HEK293 (cell line): ENCODE measurements around the gene ARID3A.
"Not testable (repeated sequence)": the region's sequence is repeated elsewhere in the genome, so short reads cannot be mapped to it uniquely, and the experiment has no call there.

Experiments
- CTCF ChIA-PET: fragments of 350-600 bp; formaldehyde crosslinking; extraction: SDS; loops from one replicate; lab custom pipeline; 2021; ENCODE audit warnings: antibody characterized with exemption; lab: Yijun Ruan, JAX
- POLR2A ChIA-PET: fragments of 300-600 bp; formaldehyde crosslinking; extraction: SDS; loops from one replicate; lab custom pipeline; 2020; ENCODE audit warnings: antibody characterized with exemption, inconsistent platforms; lab: Yijun Ruan, JAX
- H3K27ac ChIP-seq: fragments of 200-500 bp; sonication (Bioruptor generic); 2 replicates; pipeline ENCODE4 v1.5.1; 2014; ENCODE audit warnings: low read depth, low read length, control low read depth, inconsistent platforms; ENCODE audit errors: extremely low read depth
- H3K36me3 ChIP-seq, 2 experiments: fragments of 200-500 bp in 1 of 2; sonication (Bioruptor generic) in 1 of 2; 1 replicate in 1 of 2; 2 replicates in 1 of 2; pipeline ENCODE4 v1.5.1; 2014 to 2017; ENCODE audit warnings: inconsistent platforms in 2 of 2, low read length in 2 of 2; ENCODE audit not compliant: control insufficient read depth in 2 of 2, insufficient read depth in 1 of 2
- H3K4me1 ChIP-seq: fragments of 200-500 bp; sonication (Bioruptor generic); 2 replicates; pipeline ENCODE4 v1.5.1; 2014; ENCODE audit warnings: mild to moderate bottlenecking, low read length, inconsistent platforms; ENCODE audit not compliant: control insufficient read depth, insufficient read depth
- H3K4me3 ChIP-seq: 2 replicates; pipeline ENCODE4 v1.5.1; 2011; ENCODE audit warnings: low read depth, mild to moderate bottlenecking, control low read depth, low read length, moderate library complexity
- H3K9me3 ChIP-seq: fragments of 200-500 bp; sonication (Bioruptor generic); 2 replicates; pipeline ENCODE4 v1.5.1; 2014; ENCODE audit warnings: low read depth, low read length, inconsistent platforms; ENCODE audit not compliant: control insufficient read depth, insufficient read depth
- FEZF1 ChIP-seq: fragments of 450-650 bp; formaldehyde crosslinking; IDR thresholded peaks from 2 replicates; pipeline ENCODE4 v1.5.1; 2016; ENCODE audit warnings: missing biosample characterization, missing genetic modification characterization
- GLI2 ChIP-seq: fragments of 450-650 bp; formaldehyde crosslinking; IDR thresholded peaks from 2 replicates; pipeline ENCODE4; 2017; ENCODE audit warnings: missing biosample characterization, missing genetic modification characterization, low read depth, borderline replicate concordance
- KLF1 ChIP-seq: fragments of 450-650 bp; formaldehyde crosslinking; IDR thresholded peaks from 2 replicates; pipeline ENCODE4 v1.5.1; 2016; ENCODE audit warnings: missing biosample characterization, missing genetic modification characterization
- MEIS1 ChIP-seq: sonication (generic); formaldehyde crosslinking; IDR thresholded peaks from 2 replicates; pipeline ENCODE4 v1.8.1; 2022; ENCODE audit warnings: missing genetic modification reagents, mild to moderate bottlenecking, borderline replicate concordance
- PRDM4 ChIP-seq: fragments of 450-650 bp; formaldehyde crosslinking; IDR thresholded peaks from 2 replicates; pipeline ENCODE4 v1.5.1; 2017; ENCODE audit warnings: missing biosample characterization, missing genetic modification characterization
- SCRT1 ChIP-seq: fragments of 450-650 bp; formaldehyde crosslinking; IDR thresholded peaks from 2 replicates; pipeline ENCODE4 v1.5.1; 2016; ENCODE audit warnings: missing biosample characterization, missing genetic modification characterization, borderline replicate concordance
- SP7 ChIP-seq: fragments of 450-650 bp; formaldehyde crosslinking; IDR thresholded peaks from 2 replicates; pipeline ENCODE4 v1.5.1; 2016; ENCODE audit warnings: missing biosample characterization, missing genetic modification characterization
- TSHZ1 ChIP-seq: fragments of 450-650 bp; formaldehyde crosslinking; IDR thresholded peaks from 2 replicates; pipeline ENCODE4 v1.5.1; 2016; ENCODE audit warnings: missing biosample characterization, missing genetic modification characterization, borderline replicate concordance
- YY2 ChIP-seq: fragments of 450-650 bp; formaldehyde crosslinking; IDR thresholded peaks from 2 replicates; pipeline ENCODE4 v1.5.1; 2016; ENCODE audit warnings: missing biosample characterization, missing genetic modification characterization
- ZBTB6 ChIP-seq: fragments of 450-650 bp; formaldehyde crosslinking; IDR thresholded peaks from 2 replicates; pipeline ENCODE4 v1.5.1; 2017; ENCODE audit warnings: missing biosample characterization, missing genetic modification characterization
- ZNF121 ChIP-seq: fragments of 450-650 bp; formaldehyde crosslinking; IDR thresholded peaks from 2 replicates; pipeline ENCODE4 v1.5.1; 2016; ENCODE audit warnings: missing biosample characterization, missing genetic modification characterization
- ZNF23 ChIP-seq: fragments of 450-650 bp; formaldehyde crosslinking; IDR thresholded peaks from 2 replicates; pipeline ENCODE4 v1.5.1; 2016; ENCODE audit warnings: missing biosample characterization, missing genetic modification characterization, borderline replicate concordance
- ZNF391 ChIP-seq: fragments of 450-650 bp; formaldehyde crosslinking; IDR thresholded peaks from 2 replicates; pipeline ENCODE4 v1.5.1; 2016; ENCODE audit warnings: low read depth, missing biosample characterization, missing genetic modification characterization, borderline replicate concordance
- ZNF449 ChIP-seq: fragments of 450-650 bp; formaldehyde crosslinking; IDR thresholded peaks from 2 replicates; pipeline ENCODE4 v1.5.1; 2017; ENCODE audit warnings: missing biosample characterization, mild to moderate bottlenecking, missing genetic modification characterization, moderate library complexity
- ZNF560 ChIP-seq: fragments of 450-650 bp; formaldehyde crosslinking; IDR thresholded peaks from 2 replicates; pipeline ENCODE4 v1.5.1; 2017; ENCODE audit warnings: missing biosample characterization, missing genetic modification characterization, borderline replicate concordance
- ZNF629 ChIP-seq: fragments of 450-650 bp; formaldehyde crosslinking; IDR thresholded peaks from 2 replicates; pipeline ENCODE4 v1.5.1; 2017; ENCODE audit warnings: missing biosample characterization, missing genetic modification characterization
- ZNF654 ChIP-seq: fragments of 450-650 bp; formaldehyde crosslinking; IDR thresholded peaks from 2 replicates; pipeline ENCODE4 v1.5.1; 2016; ENCODE audit warnings: low read depth, missing biosample characterization, missing genetic modification characterization
- ZNF785 ChIP-seq: fragments of 450-650 bp; formaldehyde crosslinking; IDR thresholded peaks from 2 replicates; pipeline ENCODE4 v1.5.1; 2016; ENCODE audit warnings: missing biosample characterization, missing genetic modification characterization
- ZSCAN30 ChIP-seq: fragments of 450-650 bp; IDR thresholded peaks from 2 replicates; pipeline ENCODE4 v1.5.1; 2018; ENCODE audit warnings: missing biosample characterization, mild to moderate bottlenecking, missing genetic modification characterization, moderate library complexity

Gene ARID3A

GRCh38 chr19:956766-957440, 31.1 kb downstream of the ARID3A start:
- H3K36me3 ChIP-seq = peaks cover 0 to 12% of the 10 kb centered on the region in 2 experiments; a peak in 1 of 3 replicates
- ChIA-PET CTCF (no interaction called here), POLR2A (interaction anchor here (1.1 kb wide), 1 partner anchor 280 kb away, joined by 4 read pairs; no protein-coding TSS in a partner anchor)
- H3K27ac ChIP-seq = no peak overlapping the region
- H3K4me1 ChIP-seq = no peaks in the 10 kb centered on the region
- no peak overlapping the region for H3K4me3 ChIP-seq
- TF ChIP-seq MEIS1 (CRISPR knock-in tag) (no peak), ZNF629 (tag by site-specific recombination) (no peak), ZSCAN30 (tag by site-specific recombination) (peak; percentile 92), GLI2 (tag by site-specific recombination) (no peak), ZNF654 (tag by site-specific recombination) (no peak), TSHZ1 (tag by site-specific recombination) (0 out of 2 replicates have a peak, but pooled peaks have one; percentile 19), PRDM4 (tag by site-specific recombination) (peak; percentile 100), SP7 (tag by site-specific recombination) (peak; percentile 64; the same call in 1 of the 2 replicates)
- H3K9me3 ChIP-seq = no peaks in the 10 kb centered on the region

- not testable (repeated sequence) for H3K27ac ChIP-seq, H3K4me1 ChIP-seq, H3K9me3 ChIP-seq, H3K4me3 ChIP-seq
- TF ChIP-seq KLF1 (tag by site-specific recombination) (0 out of 2 replicates have a peak, but pooled peaks have one; percentile 11), ZNF121 (tag by site-specific recombination) (peak; percentile 96)
- ChIA-PET POLR2A (interaction anchor here (1.1 kb wide), 1 partner anchor 280 kb away, joined by 4 read pairs; no protein-coding TSS in a partner anchor), CTCF (interaction anchor here (0.6 kb wide), 1 partner anchor 20 kb away, joined by 3 read pairs; no protein-coding TSS in a partner anchor)
- peaks cover 0 to 12% of the 10 kb centered on the region in 2 experiments; a peak in 1 of 3 replicates for H3K36me3 ChIP-seq
These were observed 31.7 kb downstream of the ARID3A start for GRCh38 chr19:957578-957977.

GRCh38 chr19:958967-959855, 33.4 kb downstream of the ARID3A start:
- H3K9me3 ChIP-seq = no peaks in the 10 kb centered on the region
- CTCF ChIA-PET = interaction anchor here (0.6 to 0.9 kb wide), 2 partner anchors 15 to 23 kb away, joined by 3 read pairs; no protein-coding TSS in a partner anchor
- H3K4me1 ChIP-seq = no peaks in the 10 kb centered on the region
- POLR2A ChIA-PET = no interaction called here
- peaks cover 0 to 25% of the 10 kb centered on the region in 2 experiments; a peak in 1 of 3 replicates for H3K36me3 ChIP-seq
- no peak overlapping the region for H3K4me3 ChIP-seq
- no peak overlapping the region for H3K27ac ChIP-seq
- TF ChIP-seq YY2 (tag by site-specific recombination) (no peak), FEZF1 (tag by site-specific recombination) (no peak), ZNF560 (tag by site-specific recombination) (no peak), ZNF785 (tag by site-specific recombination) (no peak), SCRT1 (tag by site-specific recombination) (no peak), ZNF449 (tag by site-specific recombination) (peak; percentile 56; the same call in 1 of the 2 replicates), KLF1 (tag by site-specific recombination) (peak; percentile 53; the same call in 1 of the 2 replicates), ZNF391 (tag by site-specific recombination) (no peak), ZNF23 (tag by site-specific recombination) (no peak), ZBTB6 (tag by site-specific recombination) (no peak)
